HG02981 (cell line): ENCODE data around the gene RNF223.
"Not testable (repeated sequence)": the region's sequence is repeated elsewhere in the genome, so short reads cannot be mapped to it uniquely, and the experiment has no call there.

ENCODE experiments used
- ATAC-seq: cut with Tn5 transposase; IDR thresholded peaks from one replicate; pipeline ENCODE4 v1.9.1; 2021; ENCODE audit warnings: mild to moderate bottlenecking, moderate library complexity; ENCODE audit not compliant: unreplicated experiment

RNF223 gene

DNA sequence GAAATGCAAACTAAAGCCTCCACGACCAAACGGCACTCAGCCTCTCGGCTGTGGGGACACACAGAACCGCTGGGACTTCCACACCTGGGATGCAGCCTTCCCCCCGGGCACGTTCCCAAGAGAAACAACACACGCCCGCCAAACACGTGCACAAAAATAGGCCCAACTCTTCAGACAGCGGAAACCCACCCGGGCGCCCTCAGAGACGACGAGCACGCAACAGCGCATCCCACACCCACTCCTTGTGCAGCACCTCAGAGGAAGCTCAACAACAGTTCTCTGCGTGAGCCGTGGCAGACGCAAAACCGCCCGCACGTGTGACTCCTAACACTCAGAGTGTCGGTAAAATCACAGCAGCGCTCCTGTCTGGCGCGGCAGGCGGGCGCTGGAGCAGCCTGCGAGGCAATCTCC lies 36.5 kb upstream of the RNF223 start:
- no peak for ATAC-seq

DNA sequence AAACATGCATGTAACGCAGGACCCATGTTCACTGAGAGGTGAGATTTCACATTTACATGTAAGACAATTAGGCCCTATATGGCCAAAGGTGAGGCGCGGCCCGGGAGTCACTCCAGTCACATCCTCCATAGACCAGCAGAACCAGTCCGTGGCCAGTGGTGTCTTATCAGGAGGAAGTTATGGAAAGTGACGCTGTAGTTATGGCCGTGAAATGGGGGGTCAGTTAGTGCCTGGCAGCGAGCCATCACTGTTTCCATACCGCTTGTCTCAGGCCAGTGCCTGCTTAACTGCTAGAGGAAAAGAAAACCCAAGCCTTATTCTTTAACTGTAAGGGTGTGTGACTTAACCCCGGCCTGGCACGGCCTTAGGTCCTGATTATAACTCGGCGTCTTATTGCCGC lies 35.6 kb upstream of the RNF223 start:
- ATAC-seq = no peak

DNA sequence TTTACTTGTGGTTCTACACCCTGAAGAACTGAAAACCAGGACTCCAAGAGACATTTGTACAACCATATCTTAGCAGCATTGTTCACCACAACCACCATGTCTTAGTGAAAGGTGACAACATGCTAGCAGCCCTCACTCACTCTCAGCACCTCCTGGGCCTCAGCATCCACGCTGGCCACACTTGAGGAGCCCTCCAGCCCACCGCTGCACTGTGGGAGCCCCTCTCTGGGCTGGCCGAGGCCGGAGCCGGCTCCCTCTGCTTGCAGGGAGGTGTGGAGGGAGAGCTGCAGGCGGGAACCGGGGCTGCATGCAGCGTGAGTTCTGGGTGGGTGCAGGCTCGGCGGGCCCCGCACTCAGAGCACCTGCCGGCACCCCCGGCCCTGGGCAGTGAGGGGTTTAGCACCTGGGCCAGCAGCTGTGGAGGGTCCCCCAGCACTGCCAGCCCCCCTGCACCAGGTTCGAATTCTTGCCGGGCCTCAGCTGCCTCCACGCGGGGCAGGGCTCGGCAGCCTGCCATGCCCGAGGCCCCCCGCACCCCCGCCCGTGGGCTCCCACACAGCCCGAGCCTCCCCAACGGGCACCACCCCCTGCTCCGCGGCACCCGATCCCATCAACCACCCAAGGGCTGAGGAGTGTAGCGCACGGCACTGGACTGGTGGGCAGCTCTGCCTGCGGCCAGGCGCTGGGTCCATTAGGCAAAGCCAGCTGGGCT lies 32.6 kb upstream of the RNF223 start:
- ATAC-seq = no peak

DNA sequence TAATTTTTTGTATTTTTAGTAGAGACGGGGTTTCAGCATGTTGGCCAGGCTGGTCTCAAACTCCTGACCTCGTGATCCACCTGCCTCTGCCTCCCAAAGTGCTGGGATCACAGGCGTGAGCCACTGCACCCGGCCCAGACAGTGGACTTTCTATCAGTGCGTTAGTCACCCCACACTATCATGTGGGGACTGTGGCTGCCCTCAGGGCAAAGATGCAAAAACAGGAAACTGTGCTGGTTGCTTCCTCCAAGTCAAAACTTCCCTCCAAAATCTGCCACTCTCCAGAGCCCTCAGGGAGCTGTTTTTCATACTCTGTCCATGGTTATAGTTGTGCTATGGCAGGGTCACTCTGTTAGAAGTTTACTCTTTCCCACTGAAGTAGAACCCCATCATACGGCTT lies 30.0 kb upstream of the RNF223 start:
- not testable (repeated sequence) for ATAC-seq

DNA sequence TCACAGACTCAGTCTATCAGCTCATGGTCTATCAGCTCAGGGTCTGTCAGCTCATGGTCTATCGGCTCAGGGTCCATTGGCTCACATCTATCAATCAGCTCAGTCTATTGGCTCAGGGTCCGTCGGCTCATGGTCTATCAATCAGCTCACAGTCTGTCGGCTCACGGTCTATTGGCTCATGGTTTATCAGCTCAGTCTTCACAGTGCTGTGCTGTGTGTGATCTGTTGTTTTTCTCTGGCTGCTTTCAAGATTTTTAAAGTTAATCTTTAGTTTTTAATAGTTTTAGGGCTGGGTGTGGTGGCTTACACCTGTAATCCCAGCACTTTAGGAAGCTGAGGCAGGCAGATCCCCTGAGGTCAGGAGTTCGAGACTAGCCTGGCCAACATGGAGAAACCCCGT lies 27.4 kb upstream of the RNF223 start:
- no peak for ATAC-seq

DNA sequence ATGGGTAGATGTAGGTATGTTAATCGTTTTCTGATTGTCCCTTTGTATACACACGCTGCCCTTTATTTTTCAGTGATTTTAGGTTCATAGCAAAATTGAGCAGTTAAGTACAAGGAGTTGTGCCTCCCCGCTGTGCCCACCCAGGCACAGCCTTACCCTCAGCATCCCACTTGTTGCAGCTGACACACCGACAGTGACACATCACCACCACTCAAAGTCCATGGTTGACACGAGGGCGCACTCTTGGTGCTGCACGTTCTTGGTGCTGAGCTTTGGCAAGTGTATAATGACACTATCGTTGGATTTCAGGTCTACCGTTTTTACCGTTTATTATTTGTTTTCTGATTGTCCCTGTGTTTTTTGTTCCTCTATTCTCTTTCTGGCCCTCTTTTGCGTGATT lies 26.2 kb upstream of the RNF223 start:
- no peak for ATAC-seq

DNA sequence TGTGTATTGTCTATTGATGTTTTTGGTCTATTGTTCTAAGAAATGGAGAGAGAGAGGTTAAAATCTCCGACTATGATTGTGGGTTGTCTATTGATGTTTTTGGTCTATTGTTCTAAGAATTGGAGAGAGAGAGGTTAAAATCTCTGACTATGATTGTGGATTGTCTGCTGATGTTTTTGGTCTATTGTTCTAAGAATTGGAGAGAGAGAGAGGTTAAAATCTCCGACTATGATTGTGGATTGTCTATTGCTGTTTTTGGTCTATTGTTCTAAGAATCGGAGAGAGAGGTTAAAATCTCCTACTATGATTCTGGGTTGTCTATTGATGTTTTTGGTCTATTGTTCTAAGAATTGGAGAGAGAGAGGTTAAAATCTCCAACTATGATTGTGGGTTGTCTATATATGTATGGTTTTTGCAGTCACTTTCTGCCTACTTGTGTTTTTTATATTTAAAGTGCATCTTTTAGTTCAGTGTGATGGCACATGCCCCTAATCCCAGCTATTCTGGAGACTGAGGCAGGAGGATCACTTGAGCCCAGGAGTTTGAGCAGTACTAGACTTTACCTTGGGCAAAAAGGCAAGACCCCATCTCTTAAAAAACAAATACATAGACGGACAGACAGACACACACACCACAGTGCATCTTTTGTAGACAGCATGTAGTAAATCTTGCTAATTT lies 25.5 kb upstream of the RNF223 start:
- no peak for ATAC-seq

DNA sequence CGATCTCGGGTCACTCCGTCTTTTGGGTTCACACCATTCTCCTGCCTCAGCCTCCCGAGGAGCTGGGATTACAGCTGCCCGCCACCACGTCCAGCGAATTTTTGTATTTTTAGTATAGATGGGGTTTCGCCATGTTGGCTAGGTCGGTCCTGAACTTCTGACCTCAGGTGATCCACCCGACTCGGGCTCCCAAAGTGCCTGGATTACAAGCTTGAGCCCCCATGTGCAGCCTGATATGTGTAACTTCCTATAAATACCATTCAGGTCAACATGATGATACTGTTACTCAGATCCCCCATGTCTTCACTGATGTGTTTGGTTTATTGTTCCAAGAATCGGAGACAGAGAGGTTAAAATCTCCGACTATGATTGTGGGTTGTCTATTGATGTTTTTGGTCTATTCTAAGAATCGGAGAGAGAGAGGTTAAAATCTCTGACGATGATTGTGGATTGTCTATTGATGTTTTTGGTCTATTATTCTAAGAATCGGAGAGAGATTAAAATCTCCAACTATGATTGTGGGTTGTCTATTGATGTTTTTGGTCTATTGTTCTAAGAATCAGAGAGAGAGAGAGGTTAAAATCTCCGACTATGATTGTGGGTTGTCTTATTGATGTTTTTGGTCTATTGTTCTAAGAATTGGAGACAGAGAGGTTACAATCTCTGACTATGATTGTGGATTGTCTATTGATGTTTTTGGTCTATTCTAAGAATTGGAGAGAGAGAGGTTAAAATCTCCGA lies 24.7 kb upstream of the RNF223 start:
- ATAC-seq = no peak

DNA sequence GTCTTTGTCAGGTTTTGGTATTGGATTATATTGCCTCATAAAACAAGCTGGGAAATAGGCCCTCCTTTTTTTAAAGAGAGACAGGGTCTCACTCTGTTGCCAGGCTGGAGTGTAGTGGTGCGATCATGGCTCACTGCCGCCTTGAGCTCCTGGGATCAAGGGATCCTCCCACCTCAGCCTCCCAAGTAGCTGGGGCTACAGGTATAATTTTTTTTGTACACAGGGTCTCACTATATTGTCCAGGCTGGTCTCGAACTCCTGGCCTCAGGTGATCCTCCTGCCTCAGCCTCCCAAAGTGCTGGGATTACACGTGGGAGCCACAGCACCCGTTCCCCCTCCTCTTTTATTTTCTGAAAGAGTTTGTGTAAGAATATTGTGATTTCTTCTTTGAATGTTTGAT lies 22.0 kb upstream of the RNF223 start:
- ATAC-seq = not testable (repeated sequence)

DNA sequence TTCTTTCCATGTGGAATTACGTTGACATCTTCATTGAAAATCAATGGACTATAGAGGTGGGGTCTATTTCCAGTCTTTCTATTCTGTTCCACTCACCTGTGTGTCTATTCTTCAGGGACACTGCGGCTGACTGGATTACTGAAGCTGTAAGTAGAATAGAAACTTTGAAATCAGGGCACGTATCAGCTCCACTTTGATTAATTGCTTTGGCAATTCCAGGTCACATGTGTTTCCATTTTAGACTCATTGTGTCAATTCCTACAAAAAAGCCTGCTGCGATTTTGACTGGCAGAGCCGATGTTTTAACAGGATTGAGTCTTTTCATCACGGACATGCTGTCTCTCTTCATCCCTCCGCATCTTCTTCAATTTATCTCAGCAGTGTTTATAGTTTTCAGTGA lies 20.9 kb upstream of the RNF223 start:
- no peak for ATAC-seq

DNA sequence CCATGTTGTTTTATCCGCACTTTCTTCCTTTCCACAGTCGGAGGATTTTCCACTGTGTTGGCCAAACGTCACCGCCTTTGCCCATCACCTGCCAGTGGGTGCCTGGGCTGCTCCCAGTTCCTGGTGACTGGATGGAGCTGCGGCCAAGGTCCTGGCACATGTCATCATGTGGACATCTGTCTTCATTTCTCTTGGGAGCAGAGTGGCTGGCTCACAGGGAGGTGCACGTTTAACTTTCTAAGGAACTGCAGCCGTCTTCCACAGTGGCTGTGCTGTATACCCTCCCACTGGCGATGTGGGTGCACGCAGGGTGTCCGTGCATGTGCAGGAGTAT lies 19.5 kb upstream of the RNF223 start:
- ATAC-seq = no peak

DNA sequence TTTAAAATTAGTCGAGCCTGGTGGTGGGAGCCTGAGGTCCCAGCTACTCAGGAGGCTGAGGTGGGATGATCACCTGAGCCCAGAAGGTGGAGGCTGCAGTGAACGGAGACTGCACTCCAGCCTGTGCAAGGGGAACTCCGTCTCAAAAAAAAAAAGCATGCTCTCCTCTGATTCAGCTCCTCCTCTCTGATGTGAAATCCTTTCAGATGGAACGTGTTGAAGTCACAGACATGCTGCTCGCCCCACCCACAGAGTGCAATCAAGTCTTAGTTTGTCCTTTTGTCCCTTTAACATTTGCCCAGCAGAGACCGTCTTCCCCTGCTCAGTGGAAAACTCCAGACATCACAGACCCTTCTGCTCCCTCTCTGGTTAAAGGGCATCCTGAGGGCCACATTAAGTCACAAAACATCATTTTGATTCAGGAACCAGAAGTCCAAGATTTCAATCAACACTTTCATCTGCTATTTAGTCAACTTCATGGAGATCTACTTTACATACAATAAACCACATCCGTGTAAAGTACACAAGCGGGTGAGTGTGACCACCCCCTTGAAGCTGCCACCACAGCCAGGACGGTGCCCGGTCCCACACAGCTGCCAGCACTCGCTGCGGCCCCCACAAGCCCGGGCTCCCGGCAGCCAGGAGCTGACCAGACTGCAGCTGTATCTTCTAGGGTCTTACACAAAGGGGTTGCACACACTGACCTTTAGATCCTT lies 18.9 kb upstream of the RNF223 start:
- ATAC-seq = no peak

DNA sequence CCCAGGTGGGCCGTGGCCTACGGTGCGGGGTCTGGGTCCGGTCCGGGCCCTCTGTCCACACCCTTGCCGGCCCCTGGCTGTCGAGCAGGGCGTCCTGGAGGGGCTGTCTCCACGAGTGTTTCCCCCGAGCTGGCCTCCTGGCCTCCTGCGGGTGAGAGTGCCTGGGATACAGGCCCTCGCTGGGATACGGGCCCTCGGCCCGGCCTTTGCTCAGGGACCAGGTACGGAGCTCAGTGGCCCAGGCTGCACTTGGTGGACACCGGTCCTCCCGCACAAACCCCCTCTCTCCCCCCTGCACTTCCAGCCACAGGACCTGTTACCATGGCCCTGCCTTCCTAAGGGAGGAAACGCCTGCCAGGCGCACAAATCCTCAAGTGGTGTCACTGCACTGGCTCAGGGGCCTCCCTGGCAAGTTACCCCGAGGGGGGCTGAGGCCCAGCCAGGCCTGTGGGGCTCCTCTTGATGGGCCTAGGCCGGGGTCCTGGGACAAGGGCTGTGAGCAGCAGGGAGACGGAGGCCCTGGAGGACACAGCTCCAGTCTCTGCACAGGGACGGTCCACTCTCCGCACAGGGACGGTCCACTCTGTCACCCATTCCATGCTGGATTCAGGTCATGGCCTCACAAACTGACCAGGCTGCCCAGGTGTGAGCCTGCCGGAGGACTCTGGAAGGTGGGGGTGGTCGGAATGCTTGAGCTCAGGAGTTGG lies 18.2 kb upstream of the RNF223 start:
- ATAC-seq = no peak

DNA sequence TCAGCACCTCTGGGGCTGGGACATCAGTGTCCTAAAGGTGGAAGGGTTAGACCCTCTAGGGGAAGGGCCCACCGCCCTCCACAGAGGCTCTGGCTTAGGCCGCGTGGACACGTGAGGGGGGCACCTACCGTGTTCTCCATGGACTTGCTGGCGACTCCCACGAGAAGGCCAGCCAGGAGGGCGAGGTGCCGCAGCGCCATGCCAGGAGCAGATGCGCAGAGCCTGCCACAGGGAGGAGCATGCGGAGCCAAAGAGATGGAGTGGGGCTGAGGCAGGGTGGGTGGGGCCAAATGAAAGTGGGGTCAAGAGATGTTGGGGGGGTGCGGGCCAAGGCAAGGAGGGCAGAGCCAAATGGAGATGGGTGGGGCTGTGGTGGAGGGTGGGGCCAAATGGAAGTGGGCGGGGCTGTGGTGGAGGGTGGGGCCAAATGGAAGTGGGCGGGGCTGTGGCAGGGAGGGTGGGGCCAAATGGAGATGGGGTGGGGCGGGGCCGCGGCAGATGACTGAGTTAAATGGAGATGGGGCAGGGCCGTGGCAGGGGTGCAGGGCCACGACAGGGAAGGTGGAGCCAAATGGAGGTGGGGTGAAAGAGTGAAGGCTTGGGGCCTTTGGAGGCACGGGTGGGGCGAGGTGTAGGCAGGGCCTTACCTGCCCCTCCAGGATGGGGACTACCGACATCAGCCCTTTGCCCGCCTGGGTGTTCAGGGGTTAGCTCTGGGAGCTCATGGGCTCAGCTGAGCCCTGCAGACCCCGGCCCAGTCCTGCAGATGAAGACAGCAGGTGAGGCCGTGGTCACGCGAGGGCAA lies 17.4 kb upstream of the RNF223 start:
- no peak for ATAC-seq

DNA sequence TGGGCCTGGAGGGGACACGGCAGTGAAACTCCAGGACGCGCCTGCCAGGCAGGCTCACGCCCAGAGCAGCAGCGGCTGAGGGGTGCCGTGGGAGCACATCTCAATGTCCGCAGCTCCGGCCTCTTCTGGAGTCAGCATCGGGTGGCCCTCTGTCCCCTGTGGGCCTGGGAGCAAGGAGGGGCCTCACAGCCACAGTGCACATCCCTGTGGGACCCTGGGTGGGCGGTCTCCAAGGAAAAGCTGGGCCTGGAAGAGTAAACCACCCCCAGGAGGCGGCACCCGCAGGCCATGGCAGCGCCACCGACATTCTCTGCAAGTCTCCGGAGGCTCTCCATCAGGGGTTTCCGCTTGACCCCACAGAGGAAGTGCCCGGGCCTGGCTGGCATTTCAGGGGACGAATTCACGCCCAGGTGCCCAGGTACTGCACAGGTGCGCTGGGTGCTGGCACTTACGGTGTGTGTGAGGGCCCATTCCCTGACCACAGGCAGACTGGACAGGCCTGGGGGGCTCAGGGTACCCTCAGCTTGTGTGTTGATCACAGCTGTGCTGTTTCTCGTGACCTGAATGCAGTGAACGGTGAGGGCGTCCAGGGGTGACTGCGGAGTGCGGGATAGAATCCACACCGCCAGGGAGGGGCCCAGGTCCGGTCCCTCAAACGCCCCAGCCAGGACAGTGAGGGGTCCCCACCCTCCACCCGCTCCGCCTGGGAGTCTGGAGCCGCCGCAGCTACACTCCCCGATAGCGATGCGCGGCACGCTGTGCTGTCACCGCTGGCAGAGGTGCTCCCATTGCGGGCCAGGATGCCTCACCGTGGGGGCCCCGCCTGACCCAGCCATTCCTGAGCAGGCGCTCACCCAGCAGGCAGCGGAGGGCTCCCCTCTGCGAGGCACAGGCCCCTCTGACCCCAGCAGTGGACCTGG lies 16.6 kb upstream of the RNF223 start:
- no peak for ATAC-seq

DNA sequence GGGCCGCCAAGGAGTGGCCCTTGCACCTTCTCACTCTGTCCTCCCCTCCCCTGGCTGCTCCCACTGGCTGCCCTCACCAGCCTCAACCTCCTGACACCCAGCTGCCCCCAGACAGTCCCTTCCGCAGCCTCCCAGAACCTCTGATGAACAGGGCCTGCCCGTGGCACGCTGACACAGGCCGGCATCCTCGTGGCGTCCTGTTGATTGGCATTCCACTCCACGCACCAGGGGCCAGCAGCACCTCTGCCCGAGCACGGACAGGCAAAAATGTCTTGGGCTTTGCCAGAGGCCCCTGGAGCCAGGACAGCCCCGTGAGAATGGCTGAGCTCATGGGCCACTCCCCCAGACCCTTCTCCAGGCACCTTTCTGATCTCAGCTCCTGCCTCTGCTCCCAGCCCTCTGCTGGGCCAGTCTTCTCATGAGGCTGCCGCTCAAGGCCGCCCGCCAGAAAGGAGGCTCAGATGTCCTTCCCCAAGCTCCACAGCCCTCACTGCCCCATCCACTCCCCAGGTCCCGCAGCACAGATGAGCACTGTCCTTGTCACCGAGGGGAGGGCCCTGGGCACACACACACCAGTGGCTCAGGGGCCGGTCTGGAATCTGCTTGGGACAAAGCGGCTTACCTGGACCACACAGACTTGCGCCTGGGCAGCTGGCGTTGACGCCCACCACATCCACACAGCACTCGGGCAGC lies 15.8 kb upstream of the RNF223 start:
- no peak for ATAC-seq

DNA sequence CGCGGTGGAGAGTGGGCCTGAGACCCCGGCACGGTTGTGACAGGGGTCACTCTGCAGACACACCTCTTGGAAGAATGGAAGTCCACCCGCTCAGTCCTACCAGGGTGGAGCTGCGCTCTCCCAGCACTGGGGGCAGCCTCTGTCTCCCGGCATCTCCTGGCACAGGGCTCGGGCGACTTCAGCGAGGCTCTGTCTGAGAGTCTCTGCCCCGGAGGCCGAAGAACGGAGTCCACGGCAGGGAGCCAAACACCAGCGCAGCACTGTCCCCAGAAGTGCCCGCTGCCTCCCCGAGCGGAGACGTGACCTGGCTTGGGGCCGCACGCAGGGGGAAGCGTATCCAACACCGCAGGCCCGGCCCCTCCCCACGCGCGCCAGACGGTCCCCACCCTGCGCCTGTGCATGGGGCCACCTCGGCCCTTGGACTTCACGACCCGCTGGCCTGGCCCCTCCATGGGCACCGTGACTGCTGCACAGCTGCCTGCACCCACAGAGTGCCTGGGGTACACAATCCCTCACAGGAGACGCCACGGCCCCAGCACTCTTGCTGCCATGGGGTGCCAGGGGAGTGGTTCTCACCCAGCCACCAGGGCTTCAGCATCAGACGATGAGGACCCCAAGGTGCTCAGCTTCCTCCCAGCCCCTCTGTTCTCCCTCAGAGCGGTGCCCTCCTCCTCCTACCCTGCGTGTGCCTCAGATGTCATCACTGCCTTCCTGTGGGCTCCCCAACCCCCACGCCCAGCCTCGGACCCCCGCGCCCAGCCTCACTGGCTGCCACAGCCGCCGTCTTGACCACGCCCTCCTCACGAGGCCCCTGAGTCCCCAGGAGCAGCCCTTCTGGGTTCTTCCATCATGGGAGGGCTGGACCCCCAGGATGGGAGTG lies 14.9 kb upstream of the RNF223 start:
- ATAC-seq = no peak
